HepG2 (cell line): ENCODE results near the gene MRPL38. TPM values are rescaled to one million over a fixed set of nuclear protein-coding genes. Genes with fewer than 3 reads are reported as not detected.
A peak's percentile ranks its signal among the peaks of the same experiment; 100 is the strongest.

Source experiments
- BRF2 ChIP-seq: sonication (generic); formaldehyde crosslinking; IDR thresholded peaks from 2 replicates; pipeline ENCODE4 v1.8.1; 2022; ENCODE audit warnings: mild to moderate bottlenecking, missing genetic modification reagents
- HOXA7 ChIP-seq: sonication (generic); formaldehyde crosslinking; IDR thresholded peaks from 2 replicates; pipeline ENCODE4 v1.8.1; 2022; ENCODE audit warnings: mild to moderate bottlenecking, missing genetic modification reagents, moderate library complexity
- MIXL1 ChIP-seq: IDR thresholded peaks from 2 replicates; pipeline ENCODE4 v1.6.1; 2016
- MXD4 ChIP-seq: IDR thresholded peaks from 2 replicates; pipeline ENCODE4 v1.6.1; 2016; ENCODE audit warnings: mild to moderate bottlenecking, missing biosample characterization, missing genetic modification reagents
- PCBP1 ChIP-seq: fragments of 200-400 bp; formaldehyde crosslinking; IDR thresholded peaks from 2 replicates; pipeline ENCODE4 v1.6.1; 2017; ENCODE audit warnings: mild to moderate bottlenecking, low read depth, low read length, borderline replicate concordance
- PRDM4 ChIP-seq: sonication (generic); formaldehyde crosslinking; IDR thresholded peaks from 2 replicates; pipeline ENCODE4 v1.9.0; 2021; ENCODE audit warnings: missing genetic modification reagents, borderline replicate concordance
- RFX1 ChIP-seq: fragments of 450-650 bp; IDR thresholded peaks from 2 replicates; pipeline ENCODE4 v1.6.1; 2017
- SALL2 ChIP-seq: sonication (generic); formaldehyde crosslinking; IDR thresholded peaks from 2 replicates; pipeline ENCODE4 v1.8.1; 2023; ENCODE audit warnings: mild to moderate bottlenecking, missing genetic modification reagents, inconsistent platforms
- SRF ChIP-seq: IDR thresholded peaks from 2 replicates; pipeline ENCODE4 v1.6.1; 2011; ENCODE audit warnings: mild to moderate bottlenecking, low read depth, low read length, moderate library complexity
- TCF12 ChIP-seq, 2 experiments: fragments of 450-650 bp in 1 of 2; sonication (generic) in 1 of 2; formaldehyde crosslinking in 1 of 2; IDR thresholded peaks; 2 replicates each; pipeline versions ENCODE4 v1.6.1 to v1.8.0; 2017 to 2022; ENCODE audit warnings: antibody characterized with exemption in 1 of 2, mild to moderate bottlenecking in 1 of 2, missing genetic modification reagents in 1 of 2, moderate library complexity in 1 of 2
- TCF7L2 ChIP-seq: IDR thresholded peaks from 2 replicates; pipeline ENCODE4 v1.6.1; 2011; ENCODE audit warnings: mild to moderate bottlenecking, low read depth, low read length, moderate library complexity
- THAP7 ChIP-seq: sonication (generic); formaldehyde crosslinking; IDR thresholded peaks from 2 replicates; pipeline ENCODE4 v1.8.1; 2023; ENCODE audit warnings: mild to moderate bottlenecking, missing genetic modification reagents
- U2AF2 ChIP-seq: fragments of 200-400 bp; formaldehyde crosslinking; IDR thresholded peaks from 2 replicates; pipeline ENCODE4 v1.6.1; 2017; ENCODE audit warnings: low read depth, mild to moderate bottlenecking, low read length
- ZBTB1 ChIP-seq: sonication (generic); formaldehyde crosslinking; IDR thresholded peaks from 2 replicates; pipeline ENCODE4 v1.4.0; 2020; ENCODE audit warnings: missing genetic modification reagents, borderline replicate concordance
- ZNF329 ChIP-seq: sonication (generic); formaldehyde crosslinking; IDR thresholded peaks from 2 replicates; pipeline ENCODE4 v1.9.0; 2021; ENCODE audit warnings: low read depth, mild to moderate bottlenecking, missing genetic modification reagents
- ZNF350 ChIP-seq: sonication (generic); formaldehyde crosslinking; IDR thresholded peaks from 2 replicates; pipeline ENCODE4 v1.4.0; 2020; ENCODE audit warnings: mild to moderate bottlenecking, low read depth, missing genetic modification reagents, borderline replicate concordance
- ZZZ3 ChIP-seq: sonication (generic); formaldehyde crosslinking; IDR thresholded peaks from 2 replicates; pipeline ENCODE4 v1.4.0; 2020; ENCODE audit warnings: missing genetic modification reagents, mild to moderate bottlenecking, borderline replicate concordance
- polyA plus RNA-seq, 8 experiments: library from polyadenylated mRNA; depleted of rRNA in 3 of 8; stranded (reverse) in 7 of 8; unstranded in 1 of 8; fragments of >200 nt; fragmentation: Illumina TruSeq in 4 of 8; extraction: Trizol in 4 of 8; gene quantifications; 2 replicates each; pipeline versions ENCODE4 v1.2.1 to v1.2.3, GENCODE V29; 2011 to 2016; ENCODE audit warnings: low read depth in 4 of 8, missing spikeins in 1 of 8, mixed read lengths in 1 of 8; ENCODE audit not compliant: insufficient read depth in 1 of 8
- total RNA-seq, 5 experiments: library from RNA; depleted of rRNA; stranded (reverse); fragments of >200 nt; fragmentation: Illumina TruSeq; extraction: Trizol; gene quantifications; 2 replicates each; pipeline ENCODE4 v1.2.3, GENCODE V29; 2016; ENCODE audit warnings: low read depth in 1 of 5
- TF ChIP-seq, protein P1 (sequence below), 2 experiments: sonication (generic) in 1 of 2; formaldehyde crosslinking in 1 of 2; IDR thresholded peaks; 2 replicates each; pipeline versions ENCODE4 v1.6.1 to v1.9.0; 2014 to 2022; ENCODE audit warnings: antibody characterized with exemption in 1 of 2, borderline replicate concordance in 1 of 2, inconsistent platforms in 1 of 2, low read depth in 1 of 2, missing genetic modification reagents in 1 of 2

MRPL38 gene
- total and polyA plus RNA-seq, 2 of the 13 experiments (the other 11 are each of a cell fraction or from before 2014, with no cell fraction given), result 83.7 to 125 TPM

DNA sequence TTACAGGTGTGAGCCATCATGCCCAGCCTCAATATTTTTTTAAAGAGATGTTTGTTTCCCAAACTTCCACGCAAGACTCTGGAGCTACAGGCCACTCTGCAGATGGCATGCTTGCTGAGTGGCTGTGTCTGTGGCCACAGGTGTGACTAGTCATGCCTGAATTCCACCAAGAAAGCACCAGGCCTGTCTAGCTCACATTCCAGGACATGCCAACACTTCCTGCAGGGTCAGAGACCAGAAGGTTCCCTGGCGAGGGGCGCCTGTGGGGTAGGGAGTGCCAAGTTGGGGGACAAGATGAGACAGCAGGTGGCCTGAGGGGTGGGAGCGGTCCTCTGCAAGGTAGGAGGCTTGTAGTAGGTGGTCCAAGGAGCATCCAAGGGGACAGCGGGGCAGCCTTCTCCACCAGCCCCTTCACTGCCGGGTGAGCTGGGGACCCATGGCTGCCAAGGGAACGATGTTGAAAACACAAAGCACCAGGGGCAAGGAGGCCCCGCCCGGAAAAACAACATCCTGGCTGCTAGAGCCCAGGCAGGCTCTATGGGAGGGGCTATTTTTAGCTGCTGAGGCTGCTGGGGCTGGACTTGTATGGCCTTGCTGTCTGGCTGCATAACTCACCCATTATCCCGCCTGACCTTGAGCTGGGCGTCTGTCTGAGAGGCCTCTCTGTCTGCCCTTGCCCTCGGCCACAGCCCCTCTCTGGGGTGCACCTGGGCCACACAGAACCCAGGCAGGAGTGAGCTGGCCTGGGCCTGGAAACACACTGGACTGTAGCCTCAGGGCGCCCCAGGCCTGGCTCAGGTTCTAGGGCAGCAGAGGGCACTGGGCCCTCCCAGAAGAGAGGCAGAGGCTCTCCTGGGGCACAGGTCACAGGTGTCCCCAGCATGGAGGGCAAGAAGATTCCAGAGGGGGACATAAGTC is 32.0 kb downstream of the MRPL38 start (continued):
- TF ChIP-seq, protein P1, sequence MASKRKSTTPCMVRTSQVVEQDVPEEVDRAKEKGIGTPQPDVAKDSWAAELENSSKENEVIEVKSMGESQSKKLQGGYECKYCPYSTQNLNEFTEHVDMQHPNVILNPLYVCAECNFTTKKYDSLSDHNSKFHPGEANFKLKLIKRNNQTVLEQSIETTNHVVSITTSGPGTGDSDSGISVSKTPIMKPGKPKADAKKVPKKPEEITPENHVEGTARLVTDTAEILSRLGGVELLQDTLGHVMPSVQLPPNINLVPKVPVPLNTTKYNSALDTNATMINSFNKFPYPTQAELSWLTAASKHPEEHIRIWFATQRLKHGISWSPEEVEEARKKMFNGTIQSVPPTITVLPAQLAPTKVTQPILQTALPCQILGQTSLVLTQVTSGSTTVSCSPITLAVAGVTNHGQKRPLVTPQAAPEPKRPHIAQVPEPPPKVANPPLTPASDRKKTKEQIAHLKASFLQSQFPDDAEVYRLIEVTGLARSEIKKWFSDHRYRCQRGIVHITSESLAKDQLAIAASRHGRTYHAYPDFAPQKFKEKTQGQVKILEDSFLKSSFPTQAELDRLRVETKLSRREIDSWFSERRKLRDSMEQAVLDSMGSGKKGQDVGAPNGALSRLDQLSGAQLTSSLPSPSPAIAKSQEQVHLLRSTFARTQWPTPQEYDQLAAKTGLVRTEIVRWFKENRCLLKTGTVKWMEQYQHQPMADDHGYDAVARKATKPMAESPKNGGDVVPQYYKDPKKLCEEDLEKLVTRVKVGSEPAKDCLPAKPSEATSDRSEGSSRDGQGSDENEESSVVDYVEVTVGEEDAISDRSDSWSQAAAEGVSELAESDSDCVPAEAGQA (IDR thresholded peaks at IDR 0.05; ENCODE audit: low read depth), result peak; percentile 57
- TF ChIP-seq, protein P1 (CRISPR knock-in tag; IDR thresholded peaks at IDR 0.05; ENCODE audit: borderline replicate concordance), result no peak
- TF ChIP-seq U2AF2 (no peak), TCF7L2 (no peak), HOXA7 (CRISPR knock-in tag) (no peak), PCBP1 (no peak), ZZZ3 (CRISPR knock-in tag) (no peak), MXD4 (peak; percentile 87), THAP7 (CRISPR knock-in tag) (peak; percentile 96), RFX1 (peak; percentile 87), PRDM4 (CRISPR knock-in tag) (no peak), ZBTB1 (CRISPR knock-in tag) (0 out of 2 replicates have a peak, but pooled peaks have one; percentile 54), SALL2 (CRISPR knock-in tag) (peak; percentile 97), ZNF350 (peak; percentile 99), MIXL1 (CRISPR knock-in tag) (peak; percentile 93), BRF2 (peak; percentile 88; the same call in 1 of the 2 replicates), TCF12 (IDR thresholded peaks at IDR 0.05) (no peak), TCF12 (CRISPR knock-in tag; IDR thresholded peaks at IDR 0.05) (peak; percentile 94), SRF (peak; percentile 67), ZNF329 (CRISPR knock-in tag) (peak; percentile 48; the same call in 1 of the 2 replicates)
